GM21515 (cell line): ENCODE measurements around the gene S100A6.

ENCODE experiments used
- ATAC-seq: cut with Tn5 transposase; IDR thresholded peaks from one replicate; pipeline ENCODE4 v1.9.1; 2021; ENCODE audit not compliant: unreplicated experiment

The S100A6 gene

DNA sequence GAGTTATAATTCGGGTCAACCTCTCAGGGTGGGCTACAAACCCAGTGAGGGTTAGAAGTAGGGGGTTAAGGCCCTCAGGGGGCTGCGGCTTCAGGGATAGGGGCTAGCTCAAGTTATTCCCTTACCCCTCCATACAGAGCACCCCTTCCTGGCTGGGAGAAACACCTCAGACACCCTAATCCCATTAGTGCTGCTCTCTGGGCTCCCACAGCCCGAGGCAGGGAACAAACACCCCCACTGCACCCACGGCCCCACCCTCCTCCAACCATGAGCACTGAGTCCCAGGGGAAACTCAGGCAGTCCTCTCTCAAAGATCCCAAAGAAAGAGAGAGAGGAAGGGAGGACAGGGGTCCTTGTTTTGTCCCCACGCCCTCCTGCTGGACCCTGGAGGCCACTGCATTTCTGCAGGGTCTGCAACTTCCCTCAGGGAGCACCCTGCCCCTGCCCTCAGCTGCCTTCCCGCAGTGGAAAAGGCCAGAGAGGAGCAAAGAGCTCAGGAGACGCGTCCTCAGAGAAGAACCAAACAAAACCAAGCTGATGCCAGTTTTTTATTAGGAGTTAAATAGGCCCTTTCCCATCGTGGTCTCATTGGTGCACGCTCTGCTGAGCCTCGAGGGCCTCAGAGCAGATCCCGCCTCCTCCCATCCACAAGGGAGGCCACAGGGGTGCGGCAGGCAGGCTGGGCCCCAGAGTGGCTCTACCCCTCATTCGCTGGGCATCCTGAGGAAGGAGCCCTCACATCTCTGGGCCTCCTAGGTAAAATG is 11.2 kb upstream of the S100A6 start:
- no peak for ATAC-seq

DNA sequence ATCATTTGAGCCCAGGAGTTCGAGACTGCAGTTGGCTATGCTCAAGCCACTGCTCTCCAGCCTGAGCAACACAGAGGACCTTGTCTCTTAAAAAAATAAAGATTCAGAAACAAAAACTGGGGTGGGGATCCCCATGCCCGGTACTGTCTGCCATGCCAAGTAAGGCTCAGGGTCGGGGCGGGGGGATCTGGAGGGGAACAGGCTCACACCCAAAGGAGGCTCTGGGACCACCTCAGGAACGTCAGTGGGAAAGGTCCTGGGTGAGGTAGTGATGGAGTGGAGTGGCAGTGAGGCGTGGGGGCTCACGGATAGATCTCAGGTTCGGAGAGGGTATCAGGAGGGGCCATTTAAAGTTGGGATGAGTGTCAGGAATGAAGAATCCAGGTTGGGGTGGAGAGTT is 10.6 kb upstream of the S100A6 start:
- no peak for ATAC-seq

DNA sequence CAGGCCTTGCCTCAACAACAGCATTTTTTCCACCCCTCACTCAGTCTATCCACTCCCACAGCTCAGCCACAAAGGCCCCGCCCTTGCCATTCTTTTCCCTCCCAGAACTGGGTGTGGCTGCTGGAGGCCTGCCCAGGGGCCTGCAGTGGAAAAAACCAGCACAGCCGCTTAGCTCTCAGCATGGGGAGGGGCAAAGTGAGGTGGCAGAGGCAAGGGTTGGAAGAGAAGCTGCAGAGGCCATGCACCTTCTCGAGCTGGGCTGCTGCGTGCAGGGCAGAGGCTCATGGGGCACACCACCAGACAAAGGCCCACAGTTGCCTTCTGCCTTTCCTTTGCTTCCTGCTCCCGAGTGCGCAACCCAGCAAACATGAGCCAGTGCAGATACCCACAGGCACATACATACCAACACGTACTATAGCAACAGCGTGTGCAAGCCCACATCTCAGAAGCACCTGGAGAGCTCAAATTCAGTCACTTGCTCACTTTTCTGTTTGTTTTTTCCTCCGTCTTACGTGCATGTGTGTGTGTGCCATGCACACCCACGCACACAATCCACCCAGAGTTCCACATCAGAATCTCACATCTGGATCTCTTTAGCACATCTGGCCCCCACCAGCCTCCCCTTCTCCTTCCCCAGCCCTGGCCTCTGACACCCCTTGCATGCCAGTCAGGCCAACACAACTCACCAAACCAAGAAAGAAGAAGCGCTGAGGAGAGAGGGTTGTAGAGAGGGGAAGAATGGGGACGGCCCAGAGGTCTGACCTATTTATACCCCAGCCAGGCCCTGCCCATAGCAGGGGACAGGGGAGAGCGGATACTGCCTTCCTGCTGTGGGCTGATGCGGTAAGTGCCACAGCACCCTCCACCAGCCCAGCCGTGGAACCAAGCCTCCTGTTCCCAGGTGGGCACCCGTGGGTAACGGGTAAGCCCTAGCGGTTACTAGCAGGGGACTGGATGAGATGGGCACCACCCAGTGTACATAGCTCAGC is 9.6 kb upstream of the S100A6 start, which contains the start of gene S100A4:
TSS of gene S100A4 (minus strand) at position 740 of the 989 bp plus-strand sequence. CDS start 1,012 bp downstream, outside the sequence.
- ATAC-seq, result no peak

DNA sequence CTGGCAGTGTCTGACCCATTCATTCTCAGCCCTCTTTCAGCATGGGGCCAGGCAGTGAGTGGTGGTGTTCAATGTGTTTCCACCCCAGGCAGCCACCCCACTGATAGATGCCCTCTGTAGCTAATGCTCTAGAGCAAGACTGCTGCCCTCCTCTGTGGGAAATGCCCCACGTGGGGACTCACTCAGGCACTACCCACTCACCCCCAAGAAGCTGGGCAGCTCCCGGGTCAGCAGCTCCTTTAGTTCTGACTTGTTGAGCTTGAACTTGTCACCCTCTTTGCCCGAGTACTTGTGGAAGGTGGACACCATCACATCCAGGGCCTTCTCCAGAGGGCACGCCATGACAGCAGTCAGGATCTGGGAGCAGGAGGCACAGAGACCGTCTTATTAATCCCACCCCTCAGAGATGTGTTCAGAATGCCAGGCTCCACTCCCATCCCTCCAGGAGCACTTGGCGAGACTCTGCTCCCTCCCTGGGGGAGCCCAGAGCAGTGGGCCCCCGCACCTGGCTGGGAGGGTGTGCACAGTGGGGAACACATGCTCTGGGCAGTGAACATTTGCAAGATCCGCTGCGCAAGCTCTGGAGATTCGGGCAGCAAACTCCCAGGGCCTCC is 8.8 kb upstream of the S100A6 start:
- ATAC-seq, result no peak

DNA sequence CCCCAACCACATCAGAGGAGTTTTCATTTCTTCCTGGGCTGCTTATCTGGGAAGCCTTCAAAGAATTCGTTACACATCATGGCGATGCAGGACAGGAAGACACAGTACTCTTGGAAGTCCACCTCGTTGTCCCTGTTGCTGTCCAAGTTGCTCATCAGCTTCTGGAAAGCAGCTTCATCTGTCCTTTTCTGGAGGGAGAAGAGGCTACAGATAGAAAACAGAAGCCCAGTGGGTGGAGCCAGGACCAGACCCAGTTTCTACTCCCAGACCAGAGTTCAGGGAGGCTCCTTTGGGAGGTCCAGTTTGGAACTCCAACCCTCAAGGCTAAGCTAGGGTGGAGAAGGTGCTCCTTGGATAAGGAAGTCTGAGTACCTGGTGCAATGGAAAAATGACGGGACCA is 7.9 kb upstream of the S100A6 start:
- ATAC-seq, result no peak

DNA sequence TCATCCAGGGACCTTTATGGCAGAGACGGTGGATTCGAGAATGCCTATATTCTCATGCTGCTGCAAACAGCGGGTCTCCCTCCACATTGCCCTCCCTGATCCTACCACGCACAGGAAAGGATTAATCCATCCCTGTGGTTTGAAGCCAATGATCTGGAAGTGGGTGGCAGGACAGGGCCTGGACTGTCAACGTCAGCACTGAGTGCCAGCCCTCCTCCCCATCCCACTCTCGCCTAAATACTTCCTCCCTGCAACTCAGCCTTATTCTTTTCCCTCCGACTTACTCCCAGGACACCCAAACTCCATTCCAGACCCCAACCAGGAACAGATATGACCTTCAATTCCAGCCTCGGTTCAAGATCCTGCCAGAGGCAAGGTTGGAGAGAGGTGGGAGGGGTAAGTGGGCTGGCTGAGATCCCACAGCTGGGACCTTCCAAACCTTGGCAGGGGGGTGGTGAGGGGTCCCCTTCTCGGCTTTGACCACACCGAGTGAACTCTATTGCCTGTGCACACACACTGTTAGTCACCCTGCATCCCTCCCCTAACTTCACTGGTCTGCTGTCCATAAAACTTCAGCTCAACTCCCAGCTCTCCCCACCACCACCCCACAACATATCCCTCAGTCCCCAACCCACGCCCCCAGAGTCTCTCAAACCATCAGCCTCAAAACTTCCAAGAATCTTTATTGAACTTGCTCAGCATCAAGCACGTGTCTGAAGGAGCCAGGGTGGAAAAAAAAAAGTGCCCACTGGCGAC is 7.3 kb upstream of the S100A6 start:
- ATAC-seq, result no peak

DNA sequence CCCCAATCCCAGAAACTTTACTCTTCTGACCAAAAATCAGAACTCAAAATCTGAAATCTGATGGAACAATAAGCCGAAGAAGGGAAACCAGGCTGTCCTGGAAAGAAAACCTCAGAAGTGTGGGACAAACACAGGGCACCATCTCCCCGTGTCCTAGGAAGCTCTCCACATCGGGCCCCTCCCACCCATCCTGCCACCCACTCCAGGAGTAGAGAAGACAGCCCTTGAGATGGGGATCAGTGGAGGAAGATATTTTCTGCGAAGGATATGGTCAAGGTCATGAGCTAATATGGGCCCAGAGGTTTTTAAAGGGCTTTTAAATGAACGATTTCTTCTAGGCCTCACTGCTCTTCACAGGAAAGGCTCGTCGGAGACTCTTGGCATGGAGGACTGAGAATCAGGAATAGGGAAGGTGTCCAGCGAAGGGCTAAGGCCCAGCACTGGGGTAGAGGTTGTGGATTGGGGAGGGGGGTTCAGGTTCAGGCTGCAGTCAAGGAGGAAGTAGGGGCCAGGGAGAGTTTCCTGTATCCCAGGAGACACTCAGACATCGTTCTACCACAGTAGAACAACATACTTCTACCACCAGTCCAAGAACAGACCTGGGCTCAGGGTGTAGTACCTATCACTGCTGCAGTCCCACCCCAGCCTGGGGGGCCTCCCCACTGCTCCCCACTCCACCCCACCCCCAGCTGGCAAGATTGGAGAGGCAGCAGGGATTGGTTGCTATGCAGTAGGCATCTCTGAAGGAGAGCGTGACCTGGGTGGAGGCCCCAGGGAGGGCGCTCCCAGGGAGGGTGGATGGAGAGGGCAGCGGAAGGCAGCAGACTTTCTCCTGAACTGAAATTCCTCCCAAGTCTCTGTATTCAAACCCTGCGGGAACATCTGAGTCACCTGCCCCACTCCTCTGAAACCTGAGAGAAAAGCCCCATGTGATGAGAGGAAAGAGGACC is 6.1 kb upstream of the S100A6 start:
- ATAC-seq, result no peak

DNA sequence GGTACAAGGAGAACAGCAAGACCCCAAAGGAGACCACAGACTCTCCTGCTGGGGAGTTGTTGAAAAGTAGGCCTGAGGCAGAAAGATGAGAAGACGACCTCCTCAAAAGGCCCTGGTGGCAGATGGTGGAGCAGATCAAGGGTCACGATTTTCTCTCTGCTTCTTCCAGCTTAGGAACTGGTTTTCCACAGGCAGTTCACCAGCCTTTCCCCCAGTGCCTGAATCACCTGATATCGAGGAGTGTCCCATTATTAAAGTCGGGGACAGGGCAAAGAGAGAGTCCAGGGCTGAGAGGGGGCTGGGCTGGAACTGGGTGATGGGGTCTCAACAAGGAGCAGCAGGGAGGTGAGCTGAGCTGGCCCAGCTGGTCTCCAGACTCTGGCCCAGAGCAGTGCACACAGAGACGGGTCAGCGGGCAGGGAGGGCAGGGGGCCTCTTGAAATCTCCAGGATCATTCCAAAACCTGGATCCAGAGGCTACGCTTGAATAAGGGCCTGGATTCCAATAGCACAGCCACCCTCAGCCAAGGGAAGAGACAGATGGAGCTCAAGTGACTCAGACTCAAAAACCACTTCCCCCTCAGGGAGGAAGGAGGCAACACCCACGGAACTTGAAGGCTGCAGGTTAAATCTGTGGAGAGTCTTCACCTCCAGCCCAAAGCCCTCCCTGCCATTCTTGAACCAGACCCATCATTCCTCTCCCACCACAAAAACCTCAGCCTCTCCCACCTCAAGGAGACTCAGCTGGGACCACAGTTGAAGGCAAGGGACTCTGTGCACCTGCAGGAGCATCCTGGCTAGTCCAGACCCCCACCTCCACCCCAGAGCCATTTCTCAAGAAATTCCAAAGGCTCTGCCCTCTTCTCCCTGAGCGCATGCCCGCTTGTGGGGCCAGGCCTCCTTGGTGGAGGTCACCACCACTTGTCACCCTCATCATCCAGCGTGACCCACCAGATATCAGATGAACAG is 4.9 kb upstream of the S100A6 start, which contains the start of gene S100A5:
TSS of gene S100A5 (minus strand) at position 541 of the 968 bp plus-strand sequence. CDS start 743 bp downstream, outside the sequence.
- ATAC-seq, result no peak

DNA sequence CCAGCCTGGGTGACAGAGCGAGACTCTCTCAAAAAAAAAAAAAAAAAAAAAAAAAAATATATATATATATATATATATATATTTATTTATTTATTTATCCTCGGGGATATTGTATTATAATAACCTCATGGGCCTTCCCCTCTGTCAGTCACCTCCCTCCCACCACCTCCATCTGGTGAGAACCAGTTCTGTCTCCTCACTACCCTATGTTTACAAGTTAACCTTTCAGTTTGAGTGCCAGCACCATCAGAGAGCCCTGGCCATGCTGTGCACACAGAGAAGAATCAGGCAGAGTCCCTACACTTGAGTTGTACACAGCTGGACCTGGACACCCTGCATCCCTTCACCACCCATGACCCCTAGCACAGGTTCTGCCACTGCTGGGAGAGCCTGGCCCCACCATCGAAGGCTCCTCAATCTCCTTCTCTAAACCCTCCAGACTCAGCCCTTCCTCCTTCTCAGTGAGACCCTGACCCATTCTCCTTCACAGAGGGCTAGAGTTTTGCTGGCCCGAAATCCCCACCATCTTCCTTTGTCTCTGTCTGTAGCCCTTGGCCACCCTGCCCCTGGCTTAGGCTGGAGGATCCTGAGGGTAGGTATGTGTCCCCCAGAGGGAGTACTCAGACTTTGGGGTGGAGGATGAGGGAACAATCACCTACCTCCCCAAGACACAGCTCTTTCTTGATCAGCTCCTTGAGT is 3.8 kb upstream of the S100A6 start:
- no peak for ATAC-seq

DNA sequence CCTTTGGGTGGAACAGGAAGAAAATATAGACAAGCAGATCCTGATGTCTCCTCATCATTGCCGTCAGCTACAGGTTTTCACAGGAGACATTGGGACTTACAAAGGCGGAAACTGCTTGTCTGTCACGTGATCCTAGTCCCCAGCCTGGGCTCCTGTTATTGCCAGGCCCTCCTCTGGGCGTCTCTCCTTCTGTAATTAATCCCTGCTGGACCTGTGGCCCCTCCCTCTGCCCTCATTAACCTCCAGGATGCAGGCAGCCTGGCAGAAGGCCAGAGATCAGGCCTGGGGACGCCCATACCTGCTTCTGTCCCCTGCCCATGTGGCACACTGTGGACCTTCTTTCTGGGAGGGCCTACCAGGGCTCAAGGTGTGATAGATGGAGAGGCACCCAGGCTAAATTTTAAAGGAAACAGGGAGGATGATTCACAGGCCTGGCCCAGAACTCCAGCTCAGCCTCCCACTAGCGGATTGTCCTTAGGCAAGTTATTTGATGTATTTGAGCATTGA is 2.6 kb upstream of the S100A6 start:
- ATAC-seq, result no peak

DNA sequence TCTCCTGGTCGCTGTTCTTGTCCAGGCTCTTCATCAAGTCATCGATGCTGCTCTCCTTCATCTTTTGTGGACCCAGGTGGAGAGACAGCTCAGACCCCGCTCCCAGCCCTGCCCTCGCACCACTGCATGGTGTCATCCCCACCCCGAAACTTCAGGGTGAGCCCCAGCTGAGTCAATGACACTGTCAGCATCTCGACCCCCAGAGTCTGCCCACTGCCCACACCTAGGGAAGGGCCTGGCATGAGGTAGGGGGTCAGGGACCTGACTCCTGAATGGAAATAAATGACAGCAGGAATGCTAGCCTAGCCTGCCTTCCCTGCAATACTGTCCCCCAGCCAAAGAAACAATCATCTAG is 1.6 kb upstream of the S100A6 start:
- no peak for ATAC-seq

DNA sequence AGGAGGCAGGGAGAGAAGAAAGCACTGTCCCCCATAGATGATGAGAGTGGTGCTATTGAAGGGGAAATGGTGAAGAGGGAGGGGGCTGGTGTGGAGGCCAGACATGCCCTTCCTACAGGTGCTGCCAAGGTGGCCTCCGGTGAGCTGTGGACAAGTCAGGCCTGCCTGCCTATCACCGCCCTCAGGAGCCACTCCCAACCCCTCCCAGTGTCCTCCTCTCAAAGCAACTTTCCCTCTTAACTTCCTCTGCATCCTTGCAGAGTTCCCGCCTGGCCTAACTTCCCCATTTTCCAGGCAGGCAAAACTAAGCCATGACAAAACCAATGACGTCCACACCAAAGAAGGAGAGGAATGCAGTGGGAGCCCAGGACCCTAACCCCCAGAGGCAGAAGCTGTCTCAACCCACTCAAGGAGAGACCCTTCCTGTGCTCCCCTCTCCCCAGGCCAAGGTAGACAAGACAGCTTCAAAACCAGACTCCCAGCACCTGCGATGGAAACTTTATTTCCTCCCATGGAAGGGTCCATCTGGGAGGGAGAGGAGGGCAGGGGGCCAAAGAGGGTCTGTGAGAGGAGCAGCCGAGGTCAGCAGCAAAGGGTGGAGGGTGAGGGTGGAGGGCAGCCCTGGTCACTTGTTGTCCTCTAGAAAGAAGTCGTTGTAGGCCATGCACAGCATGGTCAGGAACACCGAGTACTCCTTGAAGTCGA is 1.0 kb upstream of the S100A6 start:
- no peak for ATAC-seq

DNA sequence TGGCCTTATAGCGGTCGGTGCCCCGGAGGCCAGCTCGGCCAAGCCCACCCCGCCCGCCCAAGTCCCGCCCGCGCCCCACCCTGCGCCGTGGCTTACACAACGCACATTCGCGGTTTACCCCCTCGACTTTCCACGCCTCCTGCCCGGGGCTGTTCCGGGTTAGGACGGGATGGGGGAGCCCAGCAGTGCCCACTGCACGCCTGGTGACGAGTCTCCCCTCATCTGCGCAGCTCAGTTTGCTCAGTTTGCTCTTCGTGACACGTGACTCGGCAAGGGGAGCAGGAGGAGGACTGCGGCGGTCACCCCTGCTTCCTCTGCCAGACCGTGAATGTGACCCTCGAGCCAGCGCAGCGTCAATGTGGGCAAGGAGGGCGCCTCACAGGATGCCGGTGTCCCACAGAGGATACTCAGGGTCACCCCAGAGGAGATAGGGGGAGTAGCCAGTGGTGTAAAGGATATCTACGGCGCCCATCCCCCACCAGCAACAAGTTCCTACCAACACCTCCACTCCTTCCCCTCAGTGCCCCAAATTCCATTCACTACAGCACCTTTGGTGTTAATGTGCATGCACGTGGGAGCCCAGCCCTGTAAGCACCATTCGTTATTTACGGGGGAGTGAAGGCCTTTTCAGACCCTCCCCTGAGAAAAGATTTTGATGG is 350 bp upstream of the S100A6 start:
- ATAC-seq, result no peak

DNA sequence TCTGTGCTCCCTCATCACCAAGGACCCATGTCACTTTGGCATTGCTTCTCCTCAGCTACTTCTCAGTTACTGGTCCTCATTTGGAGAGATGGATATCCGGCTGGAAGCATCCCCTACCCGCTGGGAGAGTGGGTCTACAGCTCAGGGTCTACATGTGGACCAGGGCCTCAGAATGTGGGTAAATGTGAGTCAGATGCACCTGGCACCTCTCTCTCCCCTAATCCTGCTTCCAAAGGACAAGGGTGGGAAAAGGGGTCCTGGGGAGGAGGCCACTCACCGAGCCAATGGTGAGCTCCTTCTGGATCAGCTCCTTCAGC is 908 bp downstream of the S100A6 start:
- no peak for ATAC-seq

DNA sequence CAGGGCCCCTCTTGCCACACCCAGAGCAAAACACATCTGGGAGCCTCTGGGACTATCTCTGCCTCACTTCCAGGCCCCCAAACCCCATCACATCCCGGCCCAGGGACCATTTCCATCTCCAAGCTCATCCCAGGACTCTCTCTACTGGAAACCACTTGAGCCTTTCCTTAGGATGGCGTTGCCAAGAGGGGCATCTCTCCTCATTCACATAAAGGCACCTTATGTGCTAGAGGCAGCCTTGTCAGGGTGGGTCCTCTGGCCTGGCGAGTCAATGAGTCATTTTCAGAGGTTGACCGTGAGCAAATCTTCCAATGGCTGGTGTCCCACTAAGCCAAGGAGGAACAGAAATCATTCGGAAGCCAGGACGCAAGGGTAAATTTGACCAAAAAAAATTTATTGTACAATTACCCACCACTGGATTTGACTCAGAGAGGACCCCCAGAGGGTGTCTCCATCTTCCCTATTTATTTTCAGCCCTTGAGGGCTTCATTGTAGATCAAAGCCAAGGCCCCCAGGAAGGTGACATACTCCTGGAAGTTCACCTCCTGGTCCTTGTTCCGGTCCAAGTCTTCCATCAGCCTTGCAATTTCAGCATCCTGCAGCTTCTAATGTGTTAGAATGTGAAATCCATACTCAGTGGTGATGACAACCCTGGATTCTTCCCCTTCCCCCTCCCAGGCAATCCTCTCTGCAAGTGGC is 1.4 kb downstream of the S100A6 start:
- ATAC-seq, result no peak

DNA sequence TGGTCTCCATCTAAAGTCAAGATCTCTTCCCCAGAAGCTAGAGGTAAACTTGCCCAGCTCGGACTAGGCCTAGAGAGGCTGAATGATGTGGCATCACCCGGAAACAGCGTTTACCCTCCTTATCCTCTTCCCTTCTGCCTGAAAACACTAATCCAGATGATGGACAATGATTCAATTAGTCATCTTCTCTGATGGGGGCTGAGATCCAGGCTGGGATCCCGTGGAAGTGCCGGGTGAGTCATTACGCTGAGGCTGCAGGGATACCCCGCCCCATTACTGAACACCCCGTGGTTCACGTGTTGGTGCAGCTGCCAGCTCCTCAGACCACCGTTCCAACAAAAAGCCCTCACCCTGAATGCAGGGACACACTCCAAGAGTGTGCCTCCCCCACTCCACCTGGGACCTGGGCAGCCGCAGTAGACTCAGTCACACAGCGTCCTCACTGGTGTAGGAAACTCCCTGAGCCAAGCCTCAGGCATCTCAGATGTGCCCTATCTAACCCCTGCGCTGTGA is 2.0 kb downstream of the S100A6 start:
- no peak for ATAC-seq
